ENCODE measurements around the gene GNGT1. TPM values are rescaled to one million over a fixed set of nuclear protein-coding genes. Genes with fewer than 3 reads are reported as not detected.

Gene GNGT1
- total RNA-seq, 1 experiment from 2014 or later: 0.20 TPM

DNA sequence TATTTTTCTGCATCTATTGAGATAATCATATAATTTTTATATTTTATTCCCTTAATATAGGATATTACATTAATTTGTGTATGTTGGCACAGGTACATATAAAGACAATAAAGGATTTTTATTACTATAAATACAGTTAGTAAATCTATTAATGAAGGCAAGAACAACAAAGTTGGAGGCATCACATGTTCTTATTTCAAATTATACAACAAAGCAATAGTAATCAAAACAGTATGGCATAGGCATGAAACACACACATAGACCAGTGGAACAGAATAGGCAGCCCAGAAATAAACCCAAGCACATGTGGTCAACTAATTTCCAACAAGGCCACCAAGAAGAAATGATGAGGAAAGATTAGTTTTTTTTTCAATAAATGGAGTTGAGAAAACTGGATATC lies 27.0 kb upstream of the GNGT1 start:
- Histone ChIP-seq H3K56ac (ENCODE audit: insufficient read length, low read depth, low read length) (no peak overlapping the region), H3K9me3 (ENCODE audit: control insufficient read depth, low read depth, low read length) (peaks cover 7% of the 10 kb centered on the region), H3K23ac (ENCODE audit: insufficient read length, low read depth, low read length) (no peak overlapping the region), H2AFZ (ENCODE audit: low read length) (no peak overlapping the region), H3K4me1 (ENCODE audit: insufficient read depth, low read length) (no peaks in the 10 kb centered on the region), H2BK20ac (ENCODE audit: low read depth, low read length, poor library complexity, severe bottlenecking) (no peak overlapping the region), H2BK5ac (ENCODE audit: insufficient read length, low read length) (no peak overlapping the region), H4K8ac (replicated peaks; ENCODE audit: insufficient read length, low read depth, low read length) (no peak overlapping the region), H2BK120ac (ENCODE audit: low read depth, low read length, poor library complexity, severe bottlenecking) (no peak overlapping the region), H4K20me1 (ENCODE audit: control insufficient read depth, insufficient read depth, insufficient read length) (no peaks in the 10 kb centered on the region), H3K4ac (ENCODE audit: low read depth, low read length) (no peak overlapping the region), H3K23me2 (ENCODE audit: insufficient read length, low read depth, low read length, poor library complexity, severe bottlenecking) (no peaks in the 10 kb centered on the region), H3K27me3 (ENCODE audit: insufficient read depth, low read length) (no peaks in the 10 kb centered on the region), H3K4me2 (ENCODE audit: insufficient read depth, insufficient read length, low read length) (no peak overlapping the region), H2BK15ac (ENCODE audit: low read depth, low read length) (no peak overlapping the region), H3K9ac (ENCODE audit: extremely low read depth, insufficient read length, low read length) (no peak overlapping the region), H2AK5ac (ENCODE audit: insufficient read length, low read length) (no peak overlapping the region), H3K79me2 (ENCODE audit: insufficient read depth, low read length) (no peaks in the 10 kb centered on the region), H2BK12ac (ENCODE audit: insufficient read length, low read depth, low read length) (no peak overlapping the region), H4K91ac (ENCODE audit: insufficient read length, low read depth, low read length) (no peak overlapping the region), H3K27ac (ENCODE audit: insufficient read length, low read depth, low read length) (no peak overlapping the region), H3K18ac (ENCODE audit: insufficient read length, low read depth, low read length) (no peak overlapping the region), H3K79me1 (ENCODE audit: insufficient read depth, low read depth, low read length, poor library complexity, severe bottlenecking) (no peaks in the 10 kb centered on the region), H3T11ph (ENCODE audit: low read length) (no peak overlapping the region), H4K5ac (ENCODE audit: insufficient read length, low read depth, low read length) (no peak overlapping the region), H3K14ac (ENCODE audit: insufficient read depth, low read length) (no peak overlapping the region)
- Mint-ChIP-seq H3K36me3 (ENCODE audit: insufficient read depth in 1 of 3, low read depth in 3 of 3) (peaks cover 10 to 15% (median 11%) of the 10 kb centered on the region in 3 experiments), H3K27me3 (ENCODE audit: low read depth) (no peaks in the 10 kb centered on the region), H3K9me3 (peaks cover 14 to 19% of the 10 kb centered on the region in 2 experiments), H3K4me3 (no peak overlapping the region), H3K27ac (no peak overlapping the region), H3K4me1 (no peaks in the 10 kb centered on the region; a peak in 1 of 4 replicates)
- TF ChIP-seq, protein P1, sequence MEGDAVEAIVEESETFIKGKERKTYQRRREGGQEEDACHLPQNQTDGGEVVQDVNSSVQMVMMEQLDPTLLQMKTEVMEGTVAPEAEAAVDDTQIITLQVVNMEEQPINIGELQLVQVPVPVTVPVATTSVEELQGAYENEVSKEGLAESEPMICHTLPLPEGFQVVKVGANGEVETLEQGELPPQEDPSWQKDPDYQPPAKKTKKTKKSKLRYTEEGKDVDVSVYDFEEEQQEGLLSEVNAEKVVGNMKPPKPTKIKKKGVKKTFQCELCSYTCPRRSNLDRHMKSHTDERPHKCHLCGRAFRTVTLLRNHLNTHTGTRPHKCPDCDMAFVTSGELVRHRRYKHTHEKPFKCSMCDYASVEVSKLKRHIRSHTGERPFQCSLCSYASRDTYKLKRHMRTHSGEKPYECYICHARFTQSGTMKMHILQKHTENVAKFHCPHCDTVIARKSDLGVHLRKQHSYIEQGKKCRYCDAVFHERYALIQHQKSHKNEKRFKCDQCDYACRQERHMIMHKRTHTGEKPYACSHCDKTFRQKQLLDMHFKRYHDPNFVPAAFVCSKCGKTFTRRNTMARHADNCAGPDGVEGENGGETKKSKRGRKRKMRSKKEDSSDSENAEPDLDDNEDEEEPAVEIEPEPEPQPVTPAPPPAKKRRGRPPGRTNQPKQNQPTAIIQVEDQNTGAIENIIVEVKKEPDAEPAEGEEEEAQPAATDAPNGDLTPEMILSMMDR (conservative IDR thresholded peaks at IDR 0.05): no peak
- DNase-seq: no peak

Data from H9 (cell line).